ENCODE data around the gene OR4D2.

The OR4D2 gene

GRCh38 chr17:58202859-58203258 lies 36.1 kb downstream of the OR4D2 start:
- TF ChIP-seq CTCF (IDR thresholded peaks at IDR 0.05; ENCODE audit: control insufficient read depth, extremely low read depth, insufficient read depth): no peak
- no peak for DNase-seq (ENCODE audit: low read depth)
- no peak overlapping the region for H3K4me3 ChIP-seq (ENCODE audit: low read depth, low read length)

- H3K4me3 ChIP-seq (ENCODE audit: low read depth, low read length): no peak overlapping the region
- TF ChIP-seq CTCF (IDR thresholded peaks at IDR 0.05; ENCODE audit: control insufficient read depth, extremely low read depth, insufficient read depth): no peak
- DNase-seq (ENCODE audit: low read depth): no peak
Observed at GRCh38 chr17:58204796-58205195, 38.0 kb downstream of the OR4D2 start.

GRCh38 chr17:58205936-58206335 lies 39.2 kb downstream of the OR4D2 start:
- no peak for TF ChIP-seq CTCF (IDR thresholded peaks at IDR 0.05; ENCODE audit: control insufficient read depth, extremely low read depth, insufficient read depth)
- no peak for DNase-seq (ENCODE audit: low read depth)
- H3K4me3 ChIP-seq (ENCODE audit: low read depth, low read length): no peak overlapping the region

GRCh38 chr17:58207451-58207850 lies 40.7 kb downstream of the OR4D2 start:
- TF ChIP-seq CTCF (IDR thresholded peaks at IDR 0.05; ENCODE audit: control insufficient read depth, extremely low read depth, insufficient read depth): no peak
- no peak overlapping the region for H3K4me3 ChIP-seq (ENCODE audit: low read depth, low read length)
- no peak for DNase-seq (ENCODE audit: low read depth)

- H3K4me3 ChIP-seq (ENCODE audit: low read depth, low read length): no peak overlapping the region
- no peak for TF ChIP-seq CTCF (IDR thresholded peaks at IDR 0.05; ENCODE audit: control insufficient read depth, extremely low read depth, insufficient read depth)
- DNase-seq (ENCODE audit: low read depth): no peak
Observed at GRCh38 chr17:58208344-58208743, 41.6 kb downstream of the OR4D2 start.

GRCh38 chr17:58210922-58211321 lies 44.1 kb downstream of the OR4D2 start:
- no peak for TF ChIP-seq CTCF (IDR thresholded peaks at IDR 0.05; ENCODE audit: control insufficient read depth, extremely low read depth, insufficient read depth)
- DNase-seq (ENCODE audit: low read depth): no peak

GRCh38 chr17:58215685-58216084 lies 48.9 kb downstream of the OR4D2 start:
- H3K4me3 ChIP-seq (ENCODE audit: low read depth, low read length): no peak overlapping the region
- DNase-seq (ENCODE audit: low read depth): no peak
- peak; percentile 33 for TF ChIP-seq CTCF (IDR thresholded peaks at IDR 0.05; ENCODE audit: control insufficient read depth, extremely low read depth, insufficient read depth)

More at GRCh38 chr17:58210922-58211321, 44.1 kb downstream of the OR4D2 start:
- no peak overlapping the region for H3K4me3 ChIP-seq (ENCODE audit: low read depth, low read length)
